Neural cell (in vitro differentiated cells): ENCODE data around the gene A2M. TPM values are rescaled to one million over a fixed set of nuclear protein-coding genes. Genes with fewer than 3 reads are reported as not detected.

Experiments
- H2AFZ ChIP-seq: fragments of 200-600, 300-800 bp; sonication (generic), shearing (Covaris generic); 2 replicates; pipeline ENCODE4 v1.6.0; 2014; ENCODE audit warnings: low read depth, mild to moderate bottlenecking, antibody characterized with exemption, low read length, moderate library complexity
- H3F3A ChIP-seq: fragments of 200-600 bp; shearing (Covaris generic); 2 replicates; pipeline ENCODE4 v1.6.1; 2016; ENCODE audit warnings: mild to moderate bottlenecking, moderate library complexity, mixed read lengths, antibody characterized with exemption, low read length; ENCODE audit not compliant: insufficient read depth, poor library complexity, severe bottlenecking
- H3K27ac ChIP-seq: fragments of 200-600, 300-800 bp; sonication (generic), shearing (Covaris generic); 2 replicates; pipeline ENCODE4 v1.5.1; 2014; ENCODE audit warnings: mild to moderate bottlenecking, low read length, moderate library complexity
- H3K27me3 ChIP-seq: fragments of 300-800, 200-600 bp; sonication (generic), shearing (Covaris generic); 2 replicates; pipeline ENCODE4 v1.6.0; 2014; ENCODE audit warnings: mild to moderate bottlenecking, low read depth, low read length, moderate library complexity; ENCODE audit not compliant: insufficient read depth
- H3K36me3 ChIP-seq: fragments of 300-800, 200-600 bp; sonication (generic), shearing (Covaris generic); 2 replicates; pipeline ENCODE4 v1.5.1; 2014; ENCODE audit warnings: mild to moderate bottlenecking, antibody characterized with exemption, low read length, moderate library complexity; ENCODE audit not compliant: insufficient read depth
- H3K4me2 ChIP-seq: fragments of 300-800, 200-600 bp; sonication (generic), shearing (Covaris generic); 2 replicates; pipeline ENCODE4 v1.6.0; 2014; ENCODE audit warnings: mild to moderate bottlenecking, low read length
- H3K4me3 ChIP-seq: fragments of 300-800, 200-600 bp; sonication (generic), shearing (Covaris generic); 2 replicates; pipeline ENCODE4 v1.5.1; 2014; ENCODE audit warnings: mild to moderate bottlenecking, low read length, moderate library complexity
- H3K79me2 ChIP-seq: fragments of 200-600 bp; shearing (Covaris generic); replicated peaks from 2 replicates; pipeline ENCODE4 v1.6.0; 2014; ENCODE audit warnings: mild to moderate bottlenecking, low read length, moderate library complexity; ENCODE audit not compliant: insufficient read depth
- H3K9ac ChIP-seq: fragments of 300-800, 200-600 bp; sonication (generic), shearing (Covaris generic); 2 replicates; pipeline ENCODE4 v1.6.1; 2016; ENCODE audit warnings: mild to moderate bottlenecking, low read length, mixed read lengths
- H3K9me2 ChIP-seq: fragments of 200-600 bp; shearing (Covaris generic); 2 replicates; pipeline ENCODE4 v1.6.1; 2016; ENCODE audit warnings: mild to moderate bottlenecking, low read length, mixed read lengths; ENCODE audit not compliant: insufficient read depth
- H3K9me3 ChIP-seq: fragments of 200-600, 300-800 bp; sonication (generic), shearing (Covaris generic); 2 replicates; pipeline ENCODE4 v1.6.1; 2016; ENCODE audit warnings: mild to moderate bottlenecking, mixed run types, low read length, moderate library complexity, mixed read lengths
- H4K20me1 ChIP-seq: fragments of 200-600 bp; shearing (Covaris generic); 2 replicates; pipeline ENCODE4 v1.6.1; 2016; ENCODE audit warnings: mild to moderate bottlenecking, mixed run types; ENCODE audit not compliant: insufficient read depth
- SMC3 ChIP-seq: fragments of 450-650 bp; conservative IDR thresholded peaks from 2 replicates; pipeline ENCODE4 v1.6.1; 2014; ENCODE audit warnings: antibody characterized with exemption, mild to moderate bottlenecking, moderate library complexity; ENCODE audit not compliant: poor library complexity
- polyA plus RNA-seq: library from polyadenylated mRNA; depleted of rRNA; stranded (reverse); fragments of >200 nt; gene quantifications from 2 replicates; pipeline ENCODE4 v1.2.3, GENCODE V29; 2014

The A2M gene
- polyA plus RNA-seq, 1 donor from 2014 or later = 0.09 TPM

- Histone ChIP-seq H3F3A (no peaks in the 10 kb centered on the region), H3K27ac (no peak overlapping the region), H3K4me2 (no peak overlapping the region), H3K9me3 (no peaks in the 10 kb centered on the region), H3K9me2 (no peaks in the 10 kb centered on the region), H3K79me2 (no peaks in the 10 kb centered on the region), H3K4me3 (no peak overlapping the region), H2AFZ (no peak overlapping the region), H3K27me3 (no peaks in the 10 kb centered on the region), H3K9ac (no peak overlapping the region), H3K36me3 (no peaks in the 10 kb centered on the region), H4K20me1 (no peaks in the 10 kb centered on the region)
- TF ChIP-seq SMC3 = no peak
Observed at GRCh38 chr12:9022592-9022991, 93.1 kb downstream of the A2M start.

Other genes with a start within 250 kb of the A2M start
- gene PHC1, start 201.4 kb downstream of the A2M start, polyA plus RNA-seq = 104 and 124 TPM in 2 replicates
- 52.8 and 82.5 TPM in 2 replicates for gene M6PR, start 166.3 kb downstream of the A2M start, polyA plus RNA-seq
- gene KLRG1, start 126.4 kb downstream of the A2M start, polyA plus RNA-seq = 3.4 and 4.7 TPM in 2 replicates
- gene PZP, start 92.5 kb upstream of the A2M start, polyA plus RNA-seq = not detected in 2 replicates